Measurements from ENCODE around the gene EPB41L3. TPM values are rescaled to one million over a fixed set of nuclear protein-coding genes. Genes with fewer than 3 reads are reported as not detected.

The EPB41L3 gene
- total and polyA plus RNA-seq, 2 experiments from 2014 or later = 20.8 to 24.5 TPM

DNA sequence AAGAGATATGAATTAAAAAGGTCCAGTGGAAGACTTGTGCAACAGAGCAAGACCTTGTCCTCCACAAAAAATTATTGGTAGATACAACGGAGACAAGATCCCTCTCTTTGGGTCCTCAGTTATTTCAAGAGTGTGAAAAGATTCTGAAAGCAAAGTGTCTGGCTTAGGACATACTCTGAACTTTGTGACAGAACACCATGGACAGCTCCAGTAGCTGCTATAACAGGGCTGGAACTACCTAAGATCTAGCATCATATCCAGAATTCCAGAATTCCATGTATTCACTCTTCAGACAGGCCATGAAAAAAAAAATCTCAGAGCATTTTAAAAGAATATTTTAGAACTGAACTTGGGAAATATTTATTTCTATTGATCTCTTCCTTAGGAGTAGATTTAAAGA lies 173.5 kb downstream of the EPB41L3 start:
- H3K79me2 ChIP-seq = no peaks in the 10 kb centered on the region
- H4K20me1 ChIP-seq (ENCODE audit: insufficient read depth, poor library complexity, severe bottlenecking) = no peaks in the 10 kb centered on the region
- TF ChIP-seq EZH2 (IDR thresholded peaks at IDR 0.05; ENCODE audit: borderline replicate concordance) = no peak
- TF ChIP-seq CTCF (IDR thresholded peaks at IDR 0.05; ENCODE audit: poor library complexity) = no peak
- TF ChIP-seq EZH2phosphoT487 (IDR thresholded peaks at IDR 0.05; ENCODE audit: low read depth, severe bottlenecking, unreplicated experiment) = no peak
- peak; percentile 35 for DNase-seq (ENCODE audit: low spot score)
- H3K4me1 ChIP-seq (ENCODE audit: insufficient read depth) = no peaks in the 10 kb centered on the region
- no peaks in the 10 kb centered on the region for H3K9me3 ChIP-seq (ENCODE audit: low read depth)
- no peaks in the 10 kb centered on the region for H3K36me3 ChIP-seq (replicated peaks; ENCODE audit: insufficient read depth, low read depth)
- no peaks in the 10 kb centered on the region for H3K9me2 ChIP-seq (replicated peaks; ENCODE audit: insufficient read depth)
- no peak overlapping the region for H2AFZ ChIP-seq
- no peak overlapping the region for H3K27ac ChIP-seq
- peaks cover 3% of the 10 kb centered on the region for H3K27me3 ChIP-seq
- 65% methylated on average over 1 of the region's 1 CpG for WGBS (ENCODE audit: low lambda C conversion rate, missing lambda C conversion rate)
- H3K4me2 ChIP-seq = no peak overlapping the region
- H3K4me3 ChIP-seq = no peak overlapping the region

DNA sequence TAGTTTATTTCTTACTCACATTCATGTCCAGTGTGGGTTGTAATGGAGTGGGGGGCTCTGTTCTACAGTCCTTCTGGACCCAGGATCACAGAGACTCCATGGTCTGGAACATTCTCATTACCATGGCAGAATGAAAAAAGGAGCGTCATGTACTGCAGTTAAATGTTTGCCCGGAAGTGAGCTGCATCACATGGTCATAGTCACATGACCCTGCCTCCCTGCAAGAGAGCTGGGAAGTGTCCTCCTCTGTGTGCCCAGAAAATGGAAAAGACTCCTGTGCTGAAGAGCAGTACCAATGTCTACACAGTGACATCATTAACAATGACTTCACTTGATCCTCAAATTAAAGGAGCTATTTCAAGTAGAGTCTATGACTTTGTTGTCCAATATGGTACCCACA lies 174.3 kb downstream of the EPB41L3 start:
- Histone ChIP-seq H3K79me2 (no peaks in the 10 kb centered on the region), H3K36me3 (replicated peaks; ENCODE audit: insufficient read depth, low read depth) (no peaks in the 10 kb centered on the region), H3K4me1 (ENCODE audit: insufficient read depth) (no peaks in the 10 kb centered on the region), H4K20me1 (ENCODE audit: insufficient read depth, poor library complexity, severe bottlenecking) (no peaks in the 10 kb centered on the region), H3K4me2 (no peak overlapping the region), H3K27me3 (peaks cover 3% of the 10 kb centered on the region), H3K4me3 (no peak overlapping the region), H3K27ac (no peak overlapping the region), H2AFZ (no peak overlapping the region), H3K9me3 (ENCODE audit: low read depth) (no peaks in the 10 kb centered on the region), H3K9me2 (replicated peaks; ENCODE audit: insufficient read depth) (no peaks in the 10 kb centered on the region)
- DNase-seq (ENCODE audit: low spot score) = no peak
- 84% methylated on average over 2 of the region's 2 CpGs for WGBS (ENCODE audit: low lambda C conversion rate, missing lambda C conversion rate)
- TF ChIP-seq CTCF (IDR thresholded peaks at IDR 0.05; ENCODE audit: poor library complexity) (no peak), EZH2 (IDR thresholded peaks at IDR 0.05; ENCODE audit: borderline replicate concordance) (no peak), EZH2phosphoT487 (IDR thresholded peaks at IDR 0.05; ENCODE audit: low read depth, severe bottlenecking, unreplicated experiment) (no peak)

GRCh38 chr18:5365443-5365842 lies 178.4 kb downstream of the EPB41L3 start:
- no peak for DNase-seq (ENCODE audit: low spot score)
- no peaks in the 10 kb centered on the region for H3K4me1 ChIP-seq (ENCODE audit: insufficient read depth)
- WGBS (ENCODE audit: low lambda C conversion rate, missing lambda C conversion rate) = 70% methylated on average over 3 of the region's 3 CpGs
- no peaks in the 10 kb centered on the region for H3K9me3 ChIP-seq (ENCODE audit: low read depth)
- no peaks in the 10 kb centered on the region for H3K79me2 ChIP-seq
- TF ChIP-seq EZH2 (IDR thresholded peaks at IDR 0.05; ENCODE audit: borderline replicate concordance) = no peak
- no peak for TF ChIP-seq EZH2phosphoT487 (IDR thresholded peaks at IDR 0.05; ENCODE audit: low read depth, severe bottlenecking, unreplicated experiment)
- no peak for TF ChIP-seq CTCF (IDR thresholded peaks at IDR 0.05; ENCODE audit: poor library complexity)
- no peaks in the 10 kb centered on the region for H3K9me2 ChIP-seq (replicated peaks; ENCODE audit: insufficient read depth)
- no peak overlapping the region for H3K4me3 ChIP-seq
- H3K4me2 ChIP-seq = no peak overlapping the region
- H2AFZ ChIP-seq = no peak overlapping the region
- H3K36me3 ChIP-seq (replicated peaks; ENCODE audit: insufficient read depth, low read depth) = no peaks in the 10 kb centered on the region
- no peaks in the 10 kb centered on the region for H4K20me1 ChIP-seq (ENCODE audit: insufficient read depth, poor library complexity, severe bottlenecking)
- no peak overlapping the region for H3K27ac ChIP-seq
- peaks cover 3% of the 10 kb centered on the region for H3K27me3 ChIP-seq

DNA sequence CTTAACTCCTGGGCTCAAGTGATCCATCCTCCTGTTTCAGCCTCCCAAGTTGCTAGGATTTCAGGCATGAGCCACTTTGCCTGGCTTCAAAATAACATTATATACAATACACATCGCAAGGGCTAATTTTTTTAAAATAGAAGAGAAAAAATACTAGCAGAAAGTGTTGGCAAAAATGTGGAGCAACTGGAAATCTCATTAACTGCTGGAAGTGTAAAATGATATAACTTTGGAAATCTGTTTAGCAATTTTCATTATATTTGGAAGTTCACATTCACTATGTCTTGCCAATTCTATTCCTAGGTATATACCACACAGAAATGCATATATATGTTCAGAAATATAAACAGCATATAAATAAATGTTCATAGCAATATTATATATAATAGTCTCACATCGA lies 193.2 kb downstream of the EPB41L3 start:
- Histone ChIP-seq H3K4me2 (no peak overlapping the region), H3K79me2 (no peaks in the 10 kb centered on the region), H3K27me3 (no peaks in the 10 kb centered on the region), H3K4me1 (ENCODE audit: insufficient read depth) (no peaks in the 10 kb centered on the region), H3K9me3 (ENCODE audit: low read depth) (no peaks in the 10 kb centered on the region), H3K27ac (no peak overlapping the region), H2AFZ (no peak overlapping the region), H3K4me3 (no peak overlapping the region), H3K36me3 (replicated peaks; ENCODE audit: insufficient read depth, low read depth) (no peaks in the 10 kb centered on the region), H3K9me2 (replicated peaks; ENCODE audit: insufficient read depth) (no peaks in the 10 kb centered on the region), H4K20me1 (ENCODE audit: insufficient read depth, poor library complexity, severe bottlenecking) (no peaks in the 10 kb centered on the region)
- no peak for TF ChIP-seq EZH2phosphoT487 (IDR thresholded peaks at IDR 0.05; ENCODE audit: low read depth, severe bottlenecking, unreplicated experiment)
- TF ChIP-seq EZH2 (IDR thresholded peaks at IDR 0.05; ENCODE audit: borderline replicate concordance) = no peak
- no peak for TF ChIP-seq CTCF (IDR thresholded peaks at IDR 0.05; ENCODE audit: poor library complexity)
- WGBS (ENCODE audit: low lambda C conversion rate, missing lambda C conversion rate) = 88% methylated on average over 2 of the region's 2 CpGs
- DNase-seq (ENCODE audit: low spot score) = no peak
